ENCODE results near the gene ZDHHC24. TPM values are rescaled to one million over a fixed set of nuclear protein-coding genes. Genes with fewer than 3 reads are reported as not detected.

Gene ZDHHC24
- total RNA-seq, 2 experiments from 2014 or later: 17.0 to 18.4 TPM

GRCh38 chr11:66531841-66532240 is 14.0 kb downstream of the ZDHHC24 start:
- H3K27ac Mint-ChIP-seq: no peak overlapping the region
- POLR2A ChIA-PET: interaction anchor here (1.8 kb wide), 1 partner anchor 14 kb away, joined by 5 read pairs; the partner anchor contains the start of gene ZDHHC24
- H3K36me3 Mint-ChIP-seq (ENCODE audit: low read depth): peaks cover 36% of the 10 kb centered on the region
- intact Hi-C loops (cut with DNase I, micrococcal nuclease): no loop called here
- no peak for ATAC-seq (ENCODE audit: poor library complexity)
- H3K9me3 Mint-ChIP-seq: no peaks in the 10 kb centered on the region
- no peak for TF ChIP-seq CTCF (IDR thresholded peaks at IDR 0.05)
- no peaks in the 10 kb centered on the region for H3K9me3 ChIP-seq (ENCODE audit: control insufficient read depth in 1 of 2, insufficient read depth in 1 of 2, low read length in 2 of 2)
- DNase-seq: no peak
- H3K4me3 ChIP-seq (ENCODE audit: low read length): no peak overlapping the region
- H3K27me3 Mint-ChIP-seq: no peaks in the 10 kb centered on the region
- H3K27me3 ChIP-seq (ENCODE audit: control insufficient read depth in 1 of 2, insufficient read depth in 2 of 2, low read length in 2 of 2): no peaks in the 10 kb centered on the region
- peak overlapping the region in 1 of 2 donors; percentile 13 for H3K27ac ChIP-seq (ENCODE audit: low read depth in 1 of 2, low read length in 2 of 2)
- H3K4me1 Mint-ChIP-seq (ENCODE audit: low read depth): no peaks in the 10 kb centered on the region
- no peaks in the 10 kb centered on the region for H3K4me1 ChIP-seq (ENCODE audit: insufficient read depth, low read length)
- H3K4me3 Mint-ChIP-seq: no peak overlapping the region
- CTCF ChIA-PET: no interaction called here
- peaks cover 9% of the 10 kb centered on the region for H3K36me3 ChIP-seq (ENCODE audit: insufficient read depth, low read length)

GRCh38 chr11:66530927-66531709 is 14.7 kb downstream of the ZDHHC24 start:
- no peak overlapping the region for H3K27ac Mint-ChIP-seq
- peaks cover 29% of the 10 kb centered on the region for H3K36me3 Mint-ChIP-seq (ENCODE audit: low read depth)
- H3K27ac ChIP-seq (ENCODE audit: low read depth in 1 of 2, low read length in 2 of 2): no peak overlapping the region
- no peaks in the 10 kb centered on the region for H3K9me3 ChIP-seq (ENCODE audit: control insufficient read depth in 1 of 2, insufficient read depth in 1 of 2, low read length in 2 of 2)
- peaks cover 13% of the 10 kb centered on the region for H3K36me3 ChIP-seq (ENCODE audit: insufficient read depth, low read length)
- H3K27me3 ChIP-seq (ENCODE audit: control insufficient read depth in 1 of 2, insufficient read depth in 2 of 2, low read length in 2 of 2): no peaks in the 10 kb centered on the region
- H3K4me1 Mint-ChIP-seq (ENCODE audit: low read depth): no peaks in the 10 kb centered on the region
- TF ChIP-seq CTCF (IDR thresholded peaks at IDR 0.05): no peak
- CTCF ChIA-PET: no interaction called here
- POLR2A ChIA-PET: no interaction called here
- ATAC-seq (ENCODE audit: poor library complexity) (no peak), DNase-seq (no peak)
- no peak overlapping the region for H3K4me3 Mint-ChIP-seq
- H3K9me3 Mint-ChIP-seq: no peaks in the 10 kb centered on the region
- no peaks in the 10 kb centered on the region for H3K27me3 Mint-ChIP-seq
- H3K4me3 ChIP-seq (ENCODE audit: low read length): no peak overlapping the region
- intact Hi-C loops (cut with DNase I, micrococcal nuclease): no loop called here
- H3K4me1 ChIP-seq (ENCODE audit: insufficient read depth, low read length): no peaks in the 10 kb centered on the region

- POLR2A ChIA-PET: no interaction called here
- no peaks in the 10 kb centered on the region for H3K27me3 ChIP-seq (ENCODE audit: control insufficient read depth in 1 of 2, insufficient read depth in 2 of 2, low read length in 2 of 2)
- no peaks in the 10 kb centered on the region for H3K4me1 Mint-ChIP-seq (ENCODE audit: low read depth)
- no peaks in the 10 kb centered on the region for H3K9me3 ChIP-seq (ENCODE audit: control insufficient read depth in 1 of 2, insufficient read depth in 1 of 2, low read length in 2 of 2)
- intact Hi-C loops (cut with DNase I, micrococcal nuclease): no loop called here
- H3K4me1 ChIP-seq (ENCODE audit: insufficient read depth, low read length): no peaks in the 10 kb centered on the region
- no peak for ATAC-seq (ENCODE audit: poor library complexity)
- CTCF ChIA-PET: no interaction called here
- no peak for TF ChIP-seq CTCF (IDR thresholded peaks at IDR 0.05)
- DNase-seq: no peak
- peaks cover 9% of the 10 kb centered on the region for H3K36me3 ChIP-seq (ENCODE audit: insufficient read depth, low read length)
- no peak overlapping the region for H3K4me3 Mint-ChIP-seq
- H3K27me3 Mint-ChIP-seq: no peaks in the 10 kb centered on the region
- H3K27ac Mint-ChIP-seq: no peak overlapping the region
- no peaks in the 10 kb centered on the region for H3K9me3 Mint-ChIP-seq
- no peak overlapping the region for H3K27ac ChIP-seq (ENCODE audit: low read depth in 1 of 2, low read length in 2 of 2)
- no peak overlapping the region for H3K4me3 ChIP-seq (ENCODE audit: low read length)
- peaks cover 28% of the 10 kb centered on the region for H3K36me3 Mint-ChIP-seq (ENCODE audit: low read depth)
Observed at GRCh38 chr11:66529655-66530054, 16.2 kb downstream of the ZDHHC24 start.

Measured in CD4-positive, alpha-beta T cell (primary cell).